ENCODE measurements around the gene SYNGAP1.

The SYNGAP1 gene

DNA sequence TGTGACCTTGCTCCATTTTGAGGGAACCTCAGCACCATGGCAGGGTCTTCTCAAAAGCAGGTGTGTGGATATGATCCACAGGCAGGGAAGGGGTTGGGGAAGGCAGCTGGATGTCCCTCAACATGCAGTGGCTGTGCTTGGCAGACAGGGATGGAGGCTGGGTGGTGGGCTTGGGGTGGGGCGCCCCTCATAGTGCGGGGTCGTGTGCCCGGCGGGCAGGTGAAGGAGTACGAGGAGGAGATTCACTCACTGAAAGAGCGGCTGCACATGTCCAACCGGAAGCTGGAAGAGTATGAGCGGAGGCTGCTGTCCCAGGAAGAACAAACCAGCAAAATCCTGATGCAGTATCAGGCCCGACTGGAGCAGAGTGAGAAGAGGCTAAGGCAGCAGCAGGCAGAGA, 26.5 kb downstream of the SYNGAP1 start:
- Histone ChIP-seq H3K27me3 (ENCODE audit: insufficient read depth, low read depth) (no peaks in the 10 kb centered on the region), H3K27ac (no peak overlapping the region), H4K20me1 (ENCODE audit: insufficient read depth) (no peaks in the 10 kb centered on the region), H3K4me1 (ENCODE audit: low read depth, poor library complexity, severe bottlenecking) (no peaks in the 10 kb centered on the region), H3K36me3 (ENCODE audit: insufficient read depth) (no peaks in the 10 kb centered on the region), H2AFZ (ENCODE audit: low read depth) (no peak overlapping the region), H3K4me3 (IDR thresholded peaks at IDR 0.05; ENCODE audit: insufficient read depth, low read depth, low read length) (no peak overlapping the region), H3K79me2 (ENCODE audit: insufficient read depth, low read depth) (no peaks in the 10 kb centered on the region), H3K4me2 (no peak overlapping the region), H3K9ac (no peak overlapping the region)
- TF ChIP-seq, protein P1, sequence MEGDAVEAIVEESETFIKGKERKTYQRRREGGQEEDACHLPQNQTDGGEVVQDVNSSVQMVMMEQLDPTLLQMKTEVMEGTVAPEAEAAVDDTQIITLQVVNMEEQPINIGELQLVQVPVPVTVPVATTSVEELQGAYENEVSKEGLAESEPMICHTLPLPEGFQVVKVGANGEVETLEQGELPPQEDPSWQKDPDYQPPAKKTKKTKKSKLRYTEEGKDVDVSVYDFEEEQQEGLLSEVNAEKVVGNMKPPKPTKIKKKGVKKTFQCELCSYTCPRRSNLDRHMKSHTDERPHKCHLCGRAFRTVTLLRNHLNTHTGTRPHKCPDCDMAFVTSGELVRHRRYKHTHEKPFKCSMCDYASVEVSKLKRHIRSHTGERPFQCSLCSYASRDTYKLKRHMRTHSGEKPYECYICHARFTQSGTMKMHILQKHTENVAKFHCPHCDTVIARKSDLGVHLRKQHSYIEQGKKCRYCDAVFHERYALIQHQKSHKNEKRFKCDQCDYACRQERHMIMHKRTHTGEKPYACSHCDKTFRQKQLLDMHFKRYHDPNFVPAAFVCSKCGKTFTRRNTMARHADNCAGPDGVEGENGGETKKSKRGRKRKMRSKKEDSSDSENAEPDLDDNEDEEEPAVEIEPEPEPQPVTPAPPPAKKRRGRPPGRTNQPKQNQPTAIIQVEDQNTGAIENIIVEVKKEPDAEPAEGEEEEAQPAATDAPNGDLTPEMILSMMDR (conservative IDR thresholded peaks at IDR 0.05; ENCODE audit: low read depth, low read length), result no peak

- Histone ChIP-seq H2AFZ (ENCODE audit: low read depth) (no peak overlapping the region), H3K79me2 (ENCODE audit: insufficient read depth, low read depth) (peaks cover 8% of the 10 kb centered on the region; the same call in 1 of the 2 replicates), H4K20me1 (ENCODE audit: insufficient read depth) (no peaks in the 10 kb centered on the region), H3K36me3 (ENCODE audit: insufficient read depth) (no peaks in the 10 kb centered on the region), H3K4me2 (no peak overlapping the region), H3K27ac (no peak overlapping the region), H3K9ac (no peak overlapping the region), H3K4me3 (IDR thresholded peaks at IDR 0.05; ENCODE audit: insufficient read depth, low read depth, low read length) (no peak overlapping the region), H3K27me3 (ENCODE audit: insufficient read depth, low read depth) (no peaks in the 10 kb centered on the region), H3K4me1 (ENCODE audit: low read depth, poor library complexity, severe bottlenecking) (no peaks in the 10 kb centered on the region)
- TF ChIP-seq, protein P1 (conservative IDR thresholded peaks at IDR 0.05; ENCODE audit: low read depth, low read length), result no peak
Measured at GRCh38 chr6:33450434-33450833, 30.6 kb downstream of the SYNGAP1 start.

- H3K27me3 ChIP-seq (ENCODE audit: insufficient read depth, low read depth), result no peaks in the 10 kb centered on the region
- no peak overlapping the region for H3K27ac ChIP-seq
- H3K9ac ChIP-seq, result no peak overlapping the region
- no peak overlapping the region for H3K4me2 ChIP-seq
- TF ChIP-seq, protein P1 (conservative IDR thresholded peaks at IDR 0.05; ENCODE audit: low read depth, low read length), result no peak
- no peaks in the 10 kb centered on the region for H3K36me3 ChIP-seq (ENCODE audit: insufficient read depth)
- H3K79me2 ChIP-seq (ENCODE audit: insufficient read depth, low read depth), result peaks cover 9% of the 10 kb centered on the region; the same call in 1 of the 2 replicates
- no peaks in the 10 kb centered on the region for H3K4me1 ChIP-seq (ENCODE audit: low read depth, poor library complexity, severe bottlenecking)
- no peaks in the 10 kb centered on the region for H4K20me1 ChIP-seq (ENCODE audit: insufficient read depth)
- H2AFZ ChIP-seq (ENCODE audit: low read depth), result no peak overlapping the region
- no peak overlapping the region for H3K4me3 ChIP-seq (IDR thresholded peaks at IDR 0.05; ENCODE audit: insufficient read depth, low read depth, low read length)
Measured at GRCh38 chr6:33451606-33452005, 31.7 kb downstream of the SYNGAP1 start.

- no peaks in the 10 kb centered on the region for H3K36me3 ChIP-seq (ENCODE audit: insufficient read depth)
- H3K27ac ChIP-seq, result no peak overlapping the region
- TF ChIP-seq, protein P1 (conservative IDR thresholded peaks at IDR 0.05; ENCODE audit: low read depth, low read length), result no peak
- H3K27me3 ChIP-seq (ENCODE audit: insufficient read depth, low read depth), result no peaks in the 10 kb centered on the region
- no peaks in the 10 kb centered on the region for H4K20me1 ChIP-seq (ENCODE audit: insufficient read depth)
- no peak overlapping the region for H3K4me3 ChIP-seq (IDR thresholded peaks at IDR 0.05; ENCODE audit: insufficient read depth, low read depth, low read length)
- peaks cover 9% of the 10 kb centered on the region; the same call in 1 of the 2 replicates for H3K79me2 ChIP-seq (ENCODE audit: insufficient read depth, low read depth)
- H3K9ac ChIP-seq, result no peak overlapping the region
- H3K4me1 ChIP-seq (ENCODE audit: low read depth, poor library complexity, severe bottlenecking), result no peaks in the 10 kb centered on the region
- H2AFZ ChIP-seq (ENCODE audit: low read depth), result no peak overlapping the region
- no peak overlapping the region for H3K4me2 ChIP-seq
Measured at GRCh38 chr6:33452496-33452895, 32.6 kb downstream of the SYNGAP1 start.

Measured in KMS-11 (cell line).